GM18508 (cell line): ENCODE results near the gene TBX4.

Source experiments
- ATAC-seq: cut with Tn5 transposase; IDR thresholded peaks from one replicate; pipeline ENCODE4 v1.9.1; 2021; ENCODE audit warnings: moderate number of reproducible peaks; ENCODE audit not compliant: insufficient read depth, unreplicated experiment

TBX4 gene

GRCh38 chr17:61452301-61453290 is at the start of gene TBX4:
TSS of gene TBX4 (plus strand) at chr17:61452422. CDS start at chr17:61456491, 4,069 bp downstream.
- ATAC-seq: no peak

- no peak for ATAC-seq
These were observed 49.0 kb upstream of the TBX4 start for GRCh38 chr17:61402978-61403800.

- ATAC-seq: no peak
These were observed 48.2 kb upstream of the TBX4 start for GRCh38 chr17:61403801-61404662.

DNA sequence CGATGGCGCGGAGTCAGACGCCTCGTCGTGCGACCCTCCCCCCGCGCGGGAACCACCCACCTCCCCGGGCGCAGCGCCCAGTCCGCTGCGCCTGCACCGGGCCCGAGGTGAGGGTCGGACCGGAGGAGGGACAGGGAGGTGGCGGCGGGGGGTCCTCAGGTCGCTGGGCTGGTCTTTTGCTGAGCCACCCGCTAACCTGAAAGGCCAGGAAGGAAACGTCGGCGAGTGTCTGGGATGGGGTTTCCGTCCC is 47.6 kb upstream of the TBX4 start:
- ATAC-seq: no peak

DNA sequence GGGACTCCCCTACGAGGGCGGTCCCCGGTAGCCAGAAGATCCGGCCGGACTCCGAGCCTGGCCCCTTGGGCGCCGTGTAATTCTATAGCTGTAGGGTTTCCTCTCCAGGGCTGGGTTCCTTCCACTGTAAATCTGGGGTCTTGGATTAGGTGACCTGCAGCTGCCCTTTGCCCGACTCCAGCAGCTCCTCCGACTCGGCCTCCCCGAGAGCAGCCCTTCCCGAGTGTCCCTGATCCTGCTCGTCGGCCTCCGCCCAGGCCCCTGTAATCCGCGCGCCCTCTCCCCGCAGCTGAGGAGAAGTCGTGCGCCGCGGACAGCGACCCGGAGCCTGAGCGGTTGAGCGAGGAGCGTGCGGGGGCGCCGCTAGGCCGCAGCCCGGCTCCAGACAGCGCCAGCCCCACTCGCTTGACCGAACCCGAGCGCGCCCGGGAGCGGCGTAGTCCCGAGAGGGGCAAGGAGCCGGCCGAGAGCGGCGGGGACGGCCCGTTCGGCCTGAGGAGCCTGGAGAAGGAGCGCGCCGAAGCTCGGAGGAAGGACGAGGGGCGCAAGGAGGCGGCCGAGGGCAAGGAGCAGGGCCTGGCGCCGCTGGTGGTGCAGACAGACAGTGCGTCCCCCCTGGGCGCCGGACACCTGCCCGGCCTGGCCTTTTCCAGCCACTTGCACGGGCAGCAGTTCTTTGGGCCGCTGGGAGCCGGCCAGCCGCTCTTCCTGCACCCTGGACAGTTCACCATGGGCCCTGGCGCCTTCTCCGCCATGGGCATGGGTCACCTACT is 47.1 kb upstream of the TBX4 start:
- ATAC-seq: no peak

DNA sequence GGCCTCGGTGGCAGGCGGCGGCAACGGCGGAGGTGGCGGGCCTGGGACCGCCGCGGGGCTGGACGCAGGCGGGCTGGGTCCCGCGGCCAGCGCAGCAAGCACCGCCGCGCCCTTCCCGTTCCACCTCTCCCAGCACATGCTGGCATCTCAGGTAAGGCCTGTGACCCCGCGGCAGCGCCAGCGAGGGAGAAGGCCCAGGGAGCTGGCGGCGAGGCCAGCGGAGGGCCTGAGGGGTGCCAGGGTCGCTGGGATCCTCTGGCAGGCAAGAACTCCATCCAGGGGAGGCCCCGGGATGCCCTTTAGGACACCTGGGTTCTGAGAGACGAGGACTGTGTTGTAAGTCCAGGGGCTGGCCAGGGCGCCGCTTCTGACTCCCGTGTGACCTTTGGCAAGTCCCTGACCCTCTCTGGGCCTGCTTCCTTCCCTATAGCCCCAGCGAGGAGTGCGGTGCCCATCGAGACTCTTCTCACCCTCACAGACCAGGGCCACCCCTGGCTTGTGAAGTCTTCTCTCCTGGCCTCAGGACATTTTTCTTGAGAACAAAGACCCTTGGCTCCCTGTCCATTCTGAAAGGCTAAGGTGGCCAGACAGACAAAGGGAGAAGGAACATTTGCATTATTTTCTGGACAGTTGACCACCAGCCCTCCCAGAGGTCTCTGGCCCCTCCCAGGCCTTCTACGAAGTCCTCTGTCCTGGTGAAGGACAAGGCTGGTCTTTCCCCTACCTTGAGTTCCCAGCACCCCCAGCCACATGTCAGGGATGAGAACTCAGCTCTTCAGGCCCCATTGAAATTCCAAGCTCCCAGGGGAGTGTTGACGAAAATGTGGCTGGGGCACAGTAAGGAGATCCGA is 46.3 kb upstream of the TBX4 start:
- ATAC-seq: no peak

DNA sequence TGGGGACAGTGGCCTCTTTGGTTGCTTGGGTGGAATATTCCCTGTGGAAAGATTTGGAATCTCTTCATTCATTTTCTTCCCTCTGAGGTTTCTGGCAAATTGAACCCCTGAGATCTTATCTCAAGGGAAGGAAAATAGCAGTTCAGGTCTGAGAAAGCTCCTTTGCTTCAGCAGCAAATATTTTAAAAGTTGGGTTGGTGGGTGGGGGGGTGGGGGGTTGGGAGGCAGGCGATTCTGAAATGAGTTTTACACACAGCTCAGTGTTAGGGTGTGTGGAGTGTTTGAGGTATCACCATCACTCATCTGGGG is 45.7 kb upstream of the TBX4 start:
- no peak for ATAC-seq

DNA sequence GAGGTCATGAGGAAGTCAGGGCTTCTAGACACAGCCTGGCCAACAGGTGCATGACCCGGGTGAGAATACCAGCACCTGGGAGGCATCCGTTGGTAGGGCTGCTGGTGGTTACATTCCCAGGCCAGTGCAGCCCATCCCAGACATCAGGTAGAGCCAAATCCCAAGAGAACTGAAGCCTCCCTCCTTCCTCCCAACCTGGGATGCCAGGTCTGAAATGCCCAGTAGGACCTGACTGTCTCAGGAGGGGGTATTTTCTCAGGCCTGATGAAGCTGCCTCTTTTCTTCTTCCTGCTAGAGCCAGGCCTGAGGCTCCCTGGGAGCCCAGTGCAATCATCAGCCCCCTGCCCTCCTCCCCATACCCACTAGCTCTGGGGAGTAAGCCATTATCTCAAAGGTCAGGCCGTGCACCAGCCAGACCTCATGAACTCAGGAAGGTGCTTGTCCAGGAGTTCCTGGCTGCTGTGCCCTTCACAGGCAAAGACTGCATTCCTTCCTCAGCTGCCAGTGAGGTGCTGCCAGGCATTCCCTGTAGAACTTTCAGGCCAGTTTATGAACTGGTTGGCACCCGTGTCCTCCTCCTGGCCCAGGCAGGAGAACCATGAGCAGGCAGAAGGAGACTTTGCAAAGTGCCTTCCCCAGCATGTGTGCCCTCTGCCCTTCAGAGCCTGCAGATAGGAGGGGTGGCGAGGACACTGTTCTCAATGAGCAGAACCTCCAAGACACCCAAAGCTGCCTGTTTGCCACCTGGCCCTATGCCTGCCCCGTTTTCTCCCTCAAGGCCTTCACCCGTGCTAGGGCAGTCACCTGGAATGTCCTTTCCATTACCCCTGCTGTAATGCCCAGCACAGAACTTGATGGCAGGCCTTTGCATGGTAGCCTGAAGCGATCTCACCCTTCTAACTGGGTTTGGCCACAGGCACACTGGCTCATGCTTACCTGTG is 45.0 kb upstream of the TBX4 start:
- no peak for ATAC-seq

GRCh38 chr17:61408151-61409041 is 43.8 kb upstream of the TBX4 start:
- ATAC-seq: no peak

DNA sequence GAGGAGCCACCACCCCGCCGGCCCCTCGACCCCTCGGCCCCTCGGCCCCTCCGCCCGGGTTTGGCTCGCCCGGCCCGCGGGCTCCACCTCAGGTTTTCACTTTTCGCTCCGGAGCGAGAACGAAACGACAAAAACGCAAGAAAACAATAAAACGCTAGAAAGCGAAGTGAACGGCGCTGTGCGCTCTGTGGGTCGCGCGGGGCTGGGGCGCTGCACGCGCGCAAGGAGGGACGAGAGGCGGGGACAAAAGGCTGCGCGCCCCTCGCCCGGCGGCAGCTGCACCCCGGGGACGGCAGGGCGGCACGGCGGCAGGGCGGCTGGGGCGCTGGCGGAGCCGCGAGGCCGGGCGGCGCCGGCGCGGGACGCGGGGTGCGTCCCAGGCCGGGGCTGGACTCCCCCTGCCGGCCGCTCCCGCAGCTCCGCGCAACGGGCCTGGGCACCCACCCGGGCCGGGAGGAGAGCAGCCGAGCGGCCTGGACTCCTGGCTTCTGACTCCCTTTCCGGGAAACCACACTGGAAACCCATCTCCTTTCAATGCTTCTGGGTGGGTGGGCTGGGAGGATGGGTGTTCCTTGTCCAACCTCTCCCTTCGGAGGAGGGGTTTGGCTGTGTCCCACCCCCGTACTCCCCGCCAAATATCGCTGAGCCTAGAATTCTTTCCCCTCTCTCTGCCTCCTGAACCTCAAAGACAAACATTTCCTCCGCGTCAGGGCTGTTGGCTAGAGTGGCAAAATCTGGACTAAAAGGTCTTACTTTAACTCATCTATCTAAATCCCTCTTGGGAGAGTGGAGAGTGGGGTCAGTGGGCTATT is 42.7 kb upstream of the TBX4 start:
- no peak for ATAC-seq

DNA sequence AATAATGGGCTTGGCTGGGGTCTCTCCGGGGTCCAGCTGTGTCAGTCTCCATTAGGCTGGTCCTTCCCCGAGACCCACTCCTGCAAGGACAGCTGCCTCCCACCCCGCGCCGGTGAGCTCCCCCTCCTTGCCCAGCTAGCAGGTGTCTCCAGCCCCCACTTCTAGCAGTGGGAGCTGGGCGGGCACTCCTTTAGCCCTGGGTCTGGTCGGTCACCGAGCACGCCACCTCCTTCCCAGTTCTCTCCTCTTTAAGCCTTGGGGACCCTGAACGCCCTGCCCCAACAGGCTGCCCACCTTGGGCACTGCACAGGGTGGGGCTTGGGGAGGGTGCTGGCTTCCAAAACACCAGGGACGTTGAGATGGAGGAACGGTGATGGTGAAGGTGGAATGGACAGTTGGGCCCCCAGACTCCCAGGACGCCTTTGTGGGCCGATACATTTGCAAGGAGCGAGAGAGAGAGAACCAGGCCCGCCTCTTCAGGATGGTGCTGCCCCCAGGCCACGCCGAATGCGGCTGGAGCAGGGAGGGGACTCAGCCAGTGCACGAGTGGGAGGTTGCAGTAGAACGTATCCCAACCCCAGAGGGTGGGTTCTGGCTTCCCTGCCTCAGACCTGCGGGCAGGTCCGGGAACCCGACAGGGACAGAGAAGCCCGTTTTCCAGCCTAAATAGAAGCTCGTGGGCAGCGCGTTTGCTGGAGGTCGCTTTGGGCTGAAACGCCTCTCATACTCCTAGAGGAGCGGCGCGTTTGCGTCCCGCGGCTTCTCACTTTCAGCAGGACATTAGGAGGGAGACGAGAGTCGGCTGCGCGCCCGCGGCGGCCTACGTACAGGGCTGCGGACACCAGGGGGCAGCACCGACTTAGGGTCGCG is 41.8 kb upstream of the TBX4 start:
- ATAC-seq: no peak

DNA sequence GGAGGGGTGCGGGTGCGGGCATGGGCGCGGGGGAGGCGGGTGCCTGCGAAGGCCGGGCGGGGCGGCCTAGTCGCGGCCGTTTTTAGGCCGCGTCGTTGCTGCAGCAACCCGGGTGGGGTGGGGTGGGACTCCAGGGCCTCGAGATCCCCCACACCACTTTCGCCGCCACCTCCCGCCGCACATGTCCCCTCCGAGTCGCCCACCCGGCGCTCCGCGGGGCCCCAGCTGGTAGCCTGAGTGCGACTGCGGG is 41.3 kb upstream of the TBX4 start:
- no peak for ATAC-seq

DNA sequence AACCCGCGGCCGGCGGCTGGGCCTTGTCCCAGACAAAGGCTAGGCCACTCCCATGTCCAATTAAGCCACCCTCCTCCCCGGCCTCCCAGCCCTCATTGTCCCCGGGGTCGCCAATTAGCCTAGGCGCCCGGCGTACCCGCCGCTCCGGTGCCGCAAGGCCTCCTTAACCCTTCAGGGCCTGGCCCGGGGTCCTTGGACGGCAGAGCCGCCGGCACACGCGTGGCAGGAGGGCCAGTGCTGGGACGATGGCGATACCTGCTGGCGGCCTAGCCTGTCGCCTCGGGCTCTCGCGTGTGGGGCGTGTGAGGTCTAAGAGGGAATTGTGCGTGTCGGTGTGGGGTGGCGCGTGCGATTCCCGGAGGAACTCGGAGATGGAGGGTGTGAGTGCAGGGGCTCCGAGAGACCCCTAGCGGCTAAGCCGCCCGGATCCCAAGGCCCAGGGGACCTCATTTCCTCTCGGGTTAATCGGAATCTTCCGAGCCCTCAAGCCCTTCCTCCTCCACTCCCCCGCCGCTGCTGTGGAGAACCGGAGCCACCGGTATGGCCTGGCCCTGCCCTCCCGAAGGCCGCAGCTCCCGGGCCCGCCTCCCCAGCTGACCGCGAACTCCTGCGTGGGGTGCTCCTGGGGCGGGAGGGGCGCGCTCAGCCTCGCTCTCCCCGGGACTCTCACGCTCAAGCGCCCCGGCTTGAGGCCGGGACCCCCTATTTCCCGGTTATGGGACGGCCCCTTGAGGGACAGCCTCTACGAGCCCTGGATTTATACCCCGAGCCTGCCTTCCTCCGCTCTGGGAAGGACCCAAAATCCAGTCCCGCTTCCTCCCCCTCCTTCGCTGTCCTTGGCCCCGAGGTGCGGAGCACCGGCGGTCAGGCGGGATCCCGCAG is 40.7 kb upstream of the TBX4 start:
- no peak for ATAC-seq

GRCh38 chr17:61412143-61412859 is 39.9 kb upstream of the TBX4 start:
- ATAC-seq: no peak
